GM12892 (cell line): ENCODE measurements around the gene MAML1.
"Not testable (repeated sequence)": the region's sequence is repeated elsewhere in the genome, so short reads cannot be mapped to it uniquely, and the experiment has no call there.

Experiments used
- POLR2A ChIP-seq: IDR thresholded peaks from 2 replicates; pipeline ENCODE4 v1.6.1; 2011; ENCODE audit warnings: low read depth, low read length, control low read depth
- POLR2AphosphoS5 ChIP-seq: IDR thresholded peaks from 2 replicates; pipeline ENCODE4 v1.6.1; 2011; ENCODE audit warnings: low read depth, low read length, control low read depth
- TAF1 ChIP-seq: IDR thresholded peaks from 2 replicates; pipeline ENCODE4 v1.6.1; 2011; ENCODE audit warnings: low read depth, mild to moderate bottlenecking, control low read depth, low read length, borderline replicate concordance

- not testable (repeated sequence) for TF ChIP-seq POLR2A, TAF1, POLR2AphosphoS5
Measured at GRCh38 chr5:179697543-179697942, 35.1 kb upstream of the MAML1 start.
